C1 segment of cervical spinal cord (tissue), 14 donors: ENCODE results near the gene GRAP2.
"Not testable (repeated sequence)": the region's sequence is repeated elsewhere in the genome, so short reads cannot be mapped to it uniquely, and the experiment has no call there.

Experiments
- DNase-seq, 14 donors: peaks; one replicate each; lab custom pipeline; 2025; lab: John Stamatoyannopoulos, UW

GRAP2 gene

DNA sequence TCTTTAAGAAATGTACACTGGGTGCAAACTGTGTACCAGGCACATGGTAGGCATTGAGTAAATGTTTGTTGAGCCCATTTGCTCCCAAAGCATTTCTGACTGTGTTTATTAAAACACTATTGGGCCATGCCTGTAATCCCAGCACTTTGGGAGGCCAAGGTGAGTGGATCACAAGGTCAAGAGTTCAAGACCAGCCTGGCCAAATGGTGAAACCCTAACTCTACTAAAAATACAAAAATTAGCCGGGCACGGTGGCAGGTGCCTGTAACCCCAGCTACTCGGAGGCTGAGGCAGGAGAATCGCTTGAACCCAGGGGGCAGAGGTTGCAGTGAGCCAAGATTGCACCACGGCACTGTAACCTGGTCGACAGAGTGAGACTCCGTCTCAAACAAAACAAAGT is 92.0 kb downstream of the GRAP2 start:
- DNase-seq: not testable (repeated sequence)

DNA sequence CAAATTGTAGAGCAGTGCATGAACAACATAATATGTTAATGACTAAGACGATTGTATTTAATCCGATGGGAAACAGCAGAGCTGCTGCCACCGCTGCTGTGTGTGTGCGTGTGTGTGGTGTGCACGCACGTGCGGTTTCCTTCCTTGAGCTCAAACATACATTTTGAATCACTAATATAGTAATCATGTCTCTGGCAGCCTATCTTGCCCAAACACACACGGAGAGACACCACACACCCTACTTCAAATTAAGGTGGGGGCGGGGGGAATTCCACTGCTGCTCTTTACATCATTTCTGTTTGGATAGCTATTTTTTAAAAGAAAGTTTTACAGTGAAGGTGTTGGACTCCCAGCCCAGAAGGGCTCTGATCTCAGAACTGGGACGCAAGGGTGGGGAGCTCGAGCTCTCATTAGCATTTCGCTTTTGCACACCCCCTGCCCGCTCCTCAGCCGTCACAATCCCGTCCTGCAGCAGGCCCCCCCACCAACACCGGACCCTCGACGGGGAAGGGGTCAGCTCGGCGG is 93.2 kb downstream of the GRAP2 start:
- no peak for DNase-seq

DNA sequence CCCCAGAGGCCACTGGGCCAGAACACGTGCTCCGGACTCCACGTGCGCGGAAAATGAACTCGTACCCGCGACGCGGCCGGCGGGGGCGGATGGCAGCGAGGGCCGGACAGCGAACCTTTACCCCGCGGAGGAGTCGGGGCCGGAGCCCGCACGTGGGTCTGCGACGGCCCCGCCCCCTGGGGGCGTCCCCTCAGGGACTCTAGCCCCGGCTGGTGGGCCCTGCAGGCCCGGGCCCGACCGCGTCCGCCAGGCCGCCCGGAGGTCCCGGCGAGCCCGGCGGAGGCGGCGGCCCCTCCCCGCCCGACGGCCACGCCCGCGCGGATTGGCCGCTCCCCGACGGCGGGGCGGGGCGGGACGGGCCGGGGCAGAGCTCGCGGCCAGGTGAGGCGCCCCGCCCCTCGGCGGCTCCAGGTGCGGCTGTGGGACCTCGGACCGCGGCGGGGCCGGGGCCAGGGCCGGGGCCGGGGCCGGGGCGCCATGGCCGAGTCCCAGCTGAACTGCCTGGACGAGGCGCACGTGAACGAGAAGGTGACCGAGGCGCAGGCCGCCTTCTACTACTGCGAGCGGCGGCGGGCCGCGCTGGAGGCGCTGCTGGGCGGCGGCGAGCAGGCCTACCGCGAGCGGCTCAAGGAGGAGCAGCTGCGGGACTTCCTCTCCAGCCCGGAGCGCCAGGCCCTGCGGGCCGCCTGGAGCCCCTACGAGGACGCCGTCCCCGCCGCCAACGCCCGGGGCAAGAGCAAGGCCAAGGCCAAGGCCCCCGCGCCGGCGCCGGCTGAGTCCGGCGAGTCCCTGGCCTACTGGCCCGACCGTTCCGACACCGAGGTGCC is 93.9 kb downstream of the GRAP2 start, which contains the start of gene FAM83F:
Gene FAM83F, plus strand, starts transcription at position 389 of the 827 bp plus-strand sequence. Its CDS starts 89 bp downstream, at position 478.
- DNase-seq: no peak

DNA sequence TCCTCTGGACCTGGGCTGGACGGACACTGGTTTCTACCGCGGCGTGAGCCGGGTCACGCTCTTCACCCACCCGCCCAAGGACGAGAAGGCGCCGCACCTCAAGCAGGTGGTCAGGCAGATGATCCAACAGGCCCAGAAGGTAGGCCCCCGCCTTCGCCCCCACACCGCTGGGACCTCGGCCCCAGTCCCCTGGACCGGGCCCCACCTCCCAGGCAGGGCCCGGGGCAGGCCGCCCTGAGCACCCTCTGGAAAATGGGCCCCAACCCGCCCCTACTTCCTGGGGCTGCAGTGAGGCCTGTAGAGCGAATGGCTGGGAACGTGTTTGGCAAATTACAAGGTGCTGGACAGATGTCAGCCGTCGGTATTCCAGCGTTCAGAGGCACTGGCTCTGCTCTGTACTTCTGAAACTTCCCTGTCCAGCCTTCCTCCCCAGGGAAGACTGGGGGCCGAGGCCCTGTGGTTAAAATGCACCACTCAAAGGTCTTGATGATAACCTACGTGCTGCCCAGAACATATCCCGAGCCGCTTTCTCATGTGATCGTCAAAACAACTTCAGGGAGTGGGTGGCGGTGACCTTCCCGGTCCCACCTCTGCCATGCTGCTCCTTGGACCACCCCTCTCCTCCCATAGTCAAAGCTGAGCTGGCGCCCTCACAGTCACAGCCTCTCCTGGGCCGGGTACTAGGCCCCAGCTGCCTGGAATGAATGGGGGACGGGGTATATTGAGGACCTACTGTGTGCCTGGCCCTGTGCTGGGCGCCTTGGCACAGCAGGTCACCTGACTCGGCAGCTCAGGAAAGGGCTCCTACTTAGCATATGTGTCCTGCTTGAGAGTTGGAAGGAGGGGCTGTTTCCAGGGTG is 94.7 kb downstream of the GRAP2 start:
- DNase-seq: no peak

- DNase-seq: no peak
Measured at GRCh38 chr22:39996732-39997131, 95.8 kb downstream of the GRAP2 start.

DNA sequence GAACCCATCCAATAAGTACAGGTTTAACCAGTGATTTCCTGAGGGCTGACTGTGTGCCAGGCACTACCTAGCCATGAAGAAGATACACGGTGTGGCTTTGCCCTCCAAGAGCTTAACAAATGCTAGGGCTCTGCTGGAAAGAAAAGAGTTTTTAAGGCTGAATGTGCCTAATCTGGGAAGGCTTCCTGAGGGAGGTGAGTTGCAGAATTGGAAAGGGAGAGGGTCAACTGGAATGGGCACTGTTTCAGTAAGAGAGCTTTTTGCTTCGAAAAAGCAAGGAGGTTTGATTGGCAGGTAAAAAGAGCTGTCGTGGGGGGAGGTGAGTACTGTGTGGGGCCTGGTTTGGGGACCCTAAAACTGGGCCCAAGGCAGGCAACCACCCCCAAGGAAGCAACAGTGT is 96.5 kb downstream of the GRAP2 start:
- DNase-seq: no peak

DNA sequence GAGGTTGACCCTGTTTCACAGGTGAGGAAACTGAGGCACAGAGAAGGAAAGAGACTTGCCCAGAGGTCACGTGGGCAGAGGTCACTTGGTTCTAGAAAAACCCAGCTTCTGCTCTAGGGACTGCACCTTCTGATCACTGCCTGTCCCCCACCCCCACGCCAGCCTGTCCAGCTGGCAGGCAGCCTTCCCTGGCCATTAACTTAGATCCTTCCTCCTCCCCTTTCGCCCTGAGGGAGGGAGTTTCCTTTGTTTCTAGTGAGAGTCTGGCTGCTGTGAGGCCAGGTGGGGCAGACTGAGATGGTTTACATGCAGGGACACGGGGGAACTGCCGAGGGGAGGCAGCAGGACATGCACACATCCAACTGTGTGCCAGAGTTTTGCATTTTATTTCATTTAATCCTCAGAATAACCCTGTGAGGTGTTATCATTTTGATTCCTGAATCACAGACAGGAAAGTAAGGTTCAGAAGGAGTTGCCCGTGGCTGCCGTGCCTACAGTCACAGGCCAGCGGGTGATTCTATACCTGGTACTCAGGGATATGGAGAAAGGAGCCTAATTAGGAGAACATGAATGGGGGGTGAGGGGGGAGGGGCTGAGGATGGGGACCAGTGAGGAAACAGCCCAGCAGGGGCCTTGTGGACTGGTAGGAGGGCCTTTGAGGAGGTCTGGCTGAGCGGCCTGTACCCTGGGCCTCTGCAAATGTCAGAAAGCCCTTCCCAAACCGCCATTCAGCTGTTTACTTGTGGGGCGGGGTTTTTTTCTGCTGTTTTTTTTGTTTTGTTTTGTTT is 97.2 kb downstream of the GRAP2 start:
- DNase-seq: no peak

DNA sequence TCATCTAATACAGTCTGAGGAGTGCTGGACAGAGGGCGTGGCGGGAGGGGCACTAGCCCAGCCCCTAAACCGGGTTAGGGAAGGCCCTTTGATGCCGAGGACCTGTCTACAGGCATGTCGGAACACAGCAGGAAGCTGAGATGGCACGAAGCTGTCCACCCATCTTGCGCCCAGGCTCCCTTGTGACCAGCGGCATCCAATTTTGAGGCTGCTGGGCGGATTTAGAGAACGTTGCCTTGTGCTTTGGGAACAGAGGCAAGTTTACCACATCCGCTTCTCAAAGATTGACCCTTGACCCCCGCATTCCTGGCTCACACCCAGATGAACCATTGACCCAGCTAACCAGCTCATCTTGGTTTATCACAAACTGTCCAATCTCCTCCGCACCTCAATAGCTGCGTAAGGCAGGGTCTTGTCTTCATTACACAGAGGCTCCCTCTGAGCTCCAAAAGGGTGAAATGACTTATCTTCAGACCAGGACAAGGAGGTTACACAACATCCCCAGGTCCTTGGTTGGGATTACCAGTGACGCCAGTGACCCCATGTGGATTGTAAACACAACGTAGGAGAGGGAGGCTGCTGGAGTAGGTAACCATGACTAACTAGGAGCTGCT is 98.4 kb downstream of the GRAP2 start:
- no peak for DNase-seq

DNA sequence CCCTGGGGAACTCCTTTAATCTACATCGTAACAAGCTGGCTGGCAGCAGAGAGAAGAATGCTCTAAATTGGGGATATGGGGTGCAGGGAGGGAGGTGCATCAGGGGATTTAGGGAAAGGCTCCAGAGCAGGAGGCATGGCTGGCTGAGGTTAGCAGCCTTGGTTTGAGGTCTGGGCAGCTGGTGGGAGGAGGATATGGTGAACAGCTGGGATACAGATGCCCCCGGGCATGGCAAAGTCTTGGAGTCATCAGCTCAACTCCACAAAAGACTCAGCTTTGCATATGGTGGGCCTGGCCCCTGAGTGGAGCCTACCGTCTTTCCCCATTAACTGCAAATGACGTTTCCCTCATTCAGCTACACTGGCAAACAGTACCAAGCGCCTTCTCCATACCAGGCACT is 99.3 kb downstream of the GRAP2 start:
- DNase-seq: no peak

- no peak for DNase-seq
Measured at GRCh38 chr22:40001106-40001505, 100.2 kb downstream of the GRAP2 start.

- DNase-seq: no peak
Measured at GRCh38 chr22:40001800-40002577, 101.1 kb downstream of the GRAP2 start.

GRCh38 chr22:40002935-40003715 is 102.2 kb downstream of the GRAP2 start:
- DNase-seq: no peak

DNA sequence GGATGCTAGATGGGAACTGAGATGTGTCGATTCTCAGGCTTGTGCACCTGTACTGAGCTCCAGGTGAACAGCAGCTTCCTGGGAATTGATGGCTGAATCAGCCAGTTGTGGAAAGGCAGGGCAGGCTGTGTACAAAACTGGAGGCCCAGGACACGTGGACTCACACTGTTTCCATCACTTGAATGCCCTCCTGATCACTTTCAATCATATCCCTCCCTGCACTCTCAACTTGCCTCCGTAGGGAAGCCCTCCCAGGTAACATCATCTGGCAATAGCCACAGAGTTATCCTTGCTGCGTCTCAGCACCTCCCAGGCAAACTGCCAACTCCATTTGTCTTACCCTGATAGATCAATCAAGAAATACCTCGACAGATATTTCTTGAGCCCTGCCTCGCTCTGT is 104.0 kb downstream of the GRAP2 start:
- DNase-seq: no peak

GRCh38 chr22:40006641-40007040 is 105.8 kb downstream of the GRAP2 start:
- no peak for DNase-seq

GRCh38 chr22:40007853-40008710 is 107.2 kb downstream of the GRAP2 start:
- DNase-seq: no peak

DNA sequence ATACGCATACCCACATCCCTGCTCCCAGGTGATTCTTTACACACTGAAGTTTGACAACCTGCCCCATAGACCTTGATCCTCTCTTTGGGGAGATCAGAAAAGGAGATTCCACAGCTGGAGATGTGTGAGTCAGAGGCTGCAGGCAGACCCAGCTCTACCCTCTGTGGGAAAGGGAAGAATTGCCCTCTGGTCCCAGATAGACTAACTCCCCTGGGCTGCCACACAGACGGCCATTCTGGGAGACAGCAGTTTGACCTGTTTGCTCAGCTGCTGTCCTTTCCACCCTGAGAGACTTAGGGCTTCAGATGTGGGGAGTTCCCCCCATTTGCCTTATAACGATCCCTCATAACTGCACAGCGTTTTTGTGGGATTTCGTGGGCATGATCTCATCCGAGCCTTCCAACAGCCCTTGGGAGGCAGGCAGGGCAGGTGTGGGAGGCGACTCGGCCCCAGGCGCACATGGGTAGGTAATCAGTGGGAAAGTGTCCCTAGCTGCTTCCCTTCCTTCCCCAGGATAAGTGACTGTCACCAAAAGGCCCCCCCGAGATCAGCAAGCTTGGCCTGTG is 107.9 kb downstream of the GRAP2 start:
- DNase-seq: no peak

- no peak for DNase-seq
Measured at GRCh38 chr22:40009292-40009774, 108.4 kb downstream of the GRAP2 start.
